Ecto neural progenitor cell (in vitro differentiated cells): ENCODE measurements around the gene GPHN.

Experiments
- DNase-seq: peaks from one replicate; pipeline ENCODE4 v3.0.0-alpha.2; 2018; ENCODE audit warnings: low spot score

The GPHN gene

GRCh38 chr14:66601932-66602578 lies 94.1 kb downstream of the GPHN start:
- DNase-seq = no peak

GRCh38 chr14:66603945-66604344 lies 96.0 kb downstream of the GPHN start:
- no peak for DNase-seq

DNA sequence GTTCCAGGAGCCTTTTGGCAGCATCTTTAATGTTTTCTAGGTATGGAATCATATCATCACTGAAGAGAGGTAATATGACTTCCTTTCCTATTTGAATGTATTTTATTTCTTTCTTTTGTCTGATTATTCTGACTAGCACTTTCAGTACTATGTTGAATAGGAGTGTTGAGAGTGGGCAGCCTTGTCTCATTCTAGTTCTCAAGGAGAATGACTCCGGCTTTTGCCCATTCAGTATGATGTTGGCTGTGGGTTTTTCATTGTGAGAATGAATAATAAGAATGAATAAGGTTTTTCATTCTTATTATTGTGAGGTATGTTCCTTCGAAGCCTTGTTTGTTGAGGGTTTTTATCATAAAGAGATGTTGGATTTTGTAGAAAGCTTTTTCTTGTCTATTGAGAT lies 98.9 kb downstream of the GPHN start:
- DNase-seq = no peak

- no peak for DNase-seq
These were observed 102.2 kb downstream of the GPHN start for GRCh38 chr14:66610154-66610563.

DNA sequence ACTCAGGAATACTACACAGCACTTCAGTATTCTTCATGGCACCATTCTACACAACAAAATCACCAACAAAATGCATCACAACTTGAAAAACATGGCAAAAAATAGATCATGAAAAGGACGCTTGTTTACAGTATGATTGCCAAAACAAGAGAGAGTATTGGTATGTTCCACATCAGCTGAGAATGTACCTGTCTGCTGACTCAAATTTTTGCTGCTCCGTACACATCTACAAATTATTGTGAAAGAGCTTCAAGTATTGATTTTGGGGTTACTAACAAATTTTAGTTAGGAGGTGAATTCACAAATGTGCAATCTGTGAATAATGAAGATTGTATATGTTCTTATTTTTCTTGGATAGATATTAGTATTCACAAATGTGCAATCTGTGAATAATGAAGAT lies 105.4 kb downstream of the GPHN start:
- DNase-seq = no peak

GRCh38 chr14:66619952-66620351 lies 112.0 kb downstream of the GPHN start:
- DNase-seq = no peak

DNA sequence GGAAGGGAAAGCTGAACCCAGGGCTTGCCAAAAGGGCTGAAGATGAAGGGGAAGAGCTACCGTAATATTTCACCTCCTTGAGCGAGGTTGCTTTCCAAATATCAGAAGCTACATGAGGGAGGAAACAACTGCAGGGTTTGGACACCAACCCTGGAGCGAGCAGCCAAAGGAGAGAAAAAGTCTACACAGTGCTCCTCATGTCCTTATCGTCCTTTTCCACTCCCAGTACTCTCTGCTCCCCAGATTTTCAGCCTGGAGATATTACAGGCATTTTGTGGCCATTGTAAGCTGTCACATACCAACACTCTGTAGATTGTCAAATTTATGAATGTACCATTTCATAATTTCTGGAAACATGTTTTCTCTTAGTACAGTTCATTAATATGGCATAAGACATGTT lies 115.9 kb downstream of the GPHN start:
- no peak for DNase-seq

GRCh38 chr14:66624336-66624937 lies 116.5 kb downstream of the GPHN start:
- DNase-seq = peak; percentile 54

GRCh38 chr14:66628636-66629035 lies 120.7 kb downstream of the GPHN start:
- DNase-seq = no peak

- DNase-seq = no peak
These were observed 121.6 kb downstream of the GPHN start for GRCh38 chr14:66629499-66629898.

GRCh38 chr14:66634876-66635275 lies 126.9 kb downstream of the GPHN start:
- DNase-seq = no peak

DNA sequence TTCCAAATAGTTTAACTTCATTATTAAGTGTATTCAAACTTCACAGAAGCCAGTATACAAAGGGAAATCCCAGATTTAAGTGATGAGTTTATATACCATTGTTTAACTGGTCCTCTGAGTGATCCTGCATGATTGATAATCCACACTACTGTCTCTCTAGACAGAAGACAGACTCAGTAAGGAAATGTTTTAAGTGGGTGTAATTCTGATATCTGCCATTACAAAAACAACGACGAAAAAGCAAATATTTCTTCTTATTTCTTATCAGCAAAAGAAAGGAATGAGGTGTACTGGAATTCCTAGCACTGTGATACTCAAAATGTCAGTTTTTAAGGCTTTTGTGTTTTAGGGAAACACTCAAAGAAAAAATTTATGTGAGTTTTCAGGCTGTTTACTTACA lies 127.5 kb downstream of the GPHN start:
- no peak for DNase-seq

- DNase-seq = no peak
These were observed 128.3 kb downstream of the GPHN start for GRCh38 chr14:66636240-66636639.

DNA sequence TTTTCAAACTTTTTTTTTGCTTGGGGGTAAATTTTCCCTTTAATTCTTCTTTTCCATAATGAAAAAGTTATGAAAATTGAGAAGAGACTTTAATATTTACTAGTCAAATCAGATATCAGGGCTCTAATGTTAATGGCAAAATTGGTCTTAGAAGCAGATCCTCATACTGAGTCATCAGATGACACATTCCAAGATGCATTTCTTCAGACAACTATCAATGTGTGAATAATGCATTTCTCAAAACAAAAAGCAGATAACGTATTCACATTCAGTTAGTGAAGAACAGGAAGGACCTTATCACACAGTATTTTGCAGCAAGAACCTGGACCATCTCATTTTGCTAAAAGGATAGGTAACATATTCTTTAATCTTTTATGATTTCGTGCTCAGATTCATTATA lies 130.7 kb downstream of the GPHN start:
- no peak for DNase-seq

GRCh38 chr14:66641861-66642635 lies 134.1 kb downstream of the GPHN start:
- DNase-seq = no peak

- no peak for DNase-seq
These were observed 135.4 kb downstream of the GPHN start for GRCh38 chr14:66643344-66643743.

GRCh38 chr14:66645716-66646115 lies 137.8 kb downstream of the GPHN start:
- no peak for DNase-seq

GRCh38 chr14:66649498-66649897 lies 141.6 kb downstream of the GPHN start:
- DNase-seq = no peak

- DNase-seq = no peak
These were observed 142.6 kb downstream of the GPHN start for GRCh38 chr14:66650491-66650911.

- no peak for DNase-seq
These were observed 143.7 kb downstream of the GPHN start for GRCh38 chr14:66651536-66652220.

DNA sequence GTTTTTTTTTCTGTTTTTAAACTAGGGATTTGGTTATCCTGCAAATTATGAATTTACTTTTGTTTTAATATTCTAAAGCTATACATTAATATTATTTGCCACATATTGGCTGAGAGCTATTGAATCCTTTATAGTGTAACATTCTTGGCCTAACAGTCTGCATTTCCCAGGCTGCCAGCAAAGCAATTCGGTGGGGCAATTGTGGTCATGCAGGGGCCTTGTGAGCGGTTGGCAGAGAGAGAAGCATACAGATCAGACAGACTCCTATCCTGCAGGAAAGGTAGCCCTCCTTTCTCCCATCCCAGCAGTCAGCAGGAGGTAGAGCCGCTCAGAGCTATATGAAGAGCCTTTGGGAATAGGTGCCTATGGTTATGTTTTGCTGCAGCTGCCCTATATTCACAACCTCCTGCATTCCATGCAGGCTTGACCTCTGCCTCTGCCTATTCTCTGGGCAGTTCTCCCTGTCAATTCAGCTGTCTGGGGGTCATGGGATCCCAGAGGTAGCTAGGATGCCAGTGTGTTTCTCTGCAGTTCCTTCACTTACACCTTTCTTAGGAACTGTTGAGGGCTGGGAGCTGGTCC lies 144.7 kb downstream of the GPHN start:
- no peak for DNase-seq

- no peak for DNase-seq
These were observed 149.8 kb downstream of the GPHN start for GRCh38 chr14:66657780-66658179.
